Measurements from ENCODE around the gene MBD5.

- no peak for TF ChIP-seq CTCF (IDR thresholded peaks at IDR 0.05)
- no peak for TF ChIP-seq POLR2AphosphoS5 (IDR thresholded peaks at IDR 0.05)
Measured at GRCh38 chr2:148299616-148300015, 278.7 kb downstream of the MBD5 start.
